DMS153 treated with DMSO at 0.1 percent for 48 hours (cell line): ENCODE results near the gene CCDC92.
"Not testable (repeated sequence)": the region's sequence is repeated elsewhere in the genome, so short reads cannot be mapped to it uniquely, and the experiment has no call there.

Experiments used
- DNase-seq: peaks from one replicate; lab custom pipeline; 2025; ENCODE audit not compliant: unreplicated experiment; lab: John Stamatoyannopoulos, UW

Gene CCDC92

DNA sequence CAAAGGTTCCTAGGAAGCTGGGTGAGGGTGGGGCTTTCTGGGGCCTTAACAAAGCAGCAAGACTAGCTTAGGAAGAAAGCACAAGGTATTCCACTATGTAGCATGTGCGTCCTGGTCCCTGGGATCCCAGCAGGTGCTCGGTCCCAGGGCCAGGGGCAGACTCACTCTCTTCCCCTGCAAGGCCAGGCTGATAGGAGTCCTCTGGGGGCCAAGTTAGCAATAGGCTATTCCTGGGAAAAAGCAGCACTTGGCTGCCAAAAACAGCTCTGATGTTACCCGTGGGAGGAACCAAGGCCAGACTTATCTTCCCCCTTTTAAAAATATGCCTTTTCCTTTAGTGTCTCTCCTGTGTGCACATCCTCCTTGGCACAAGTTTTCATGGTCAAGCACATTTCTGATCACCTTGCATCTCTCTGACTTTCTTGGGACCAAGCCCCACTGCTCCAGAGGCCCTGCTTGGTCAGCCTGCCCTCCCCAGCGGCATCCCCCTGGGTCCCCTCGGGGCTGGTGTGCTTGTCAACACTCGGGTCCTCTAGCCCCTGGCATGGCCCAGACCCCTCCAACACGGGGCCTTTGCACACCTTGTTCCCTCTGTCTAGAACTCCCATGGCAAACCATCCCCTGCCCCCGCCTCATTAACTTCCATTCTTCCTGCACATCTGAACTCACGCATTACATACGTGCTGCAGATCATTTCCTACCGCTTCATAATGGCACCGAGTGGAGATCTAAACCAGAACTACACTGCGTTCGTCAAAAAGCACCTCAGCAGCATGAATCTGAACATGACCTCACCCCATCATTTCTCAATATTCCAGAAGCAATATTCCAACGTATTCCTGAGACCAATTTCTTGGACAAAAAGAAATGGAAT, 21.9 kb downstream of the CCDC92 start:
- DNase-seq: no peak

DNA sequence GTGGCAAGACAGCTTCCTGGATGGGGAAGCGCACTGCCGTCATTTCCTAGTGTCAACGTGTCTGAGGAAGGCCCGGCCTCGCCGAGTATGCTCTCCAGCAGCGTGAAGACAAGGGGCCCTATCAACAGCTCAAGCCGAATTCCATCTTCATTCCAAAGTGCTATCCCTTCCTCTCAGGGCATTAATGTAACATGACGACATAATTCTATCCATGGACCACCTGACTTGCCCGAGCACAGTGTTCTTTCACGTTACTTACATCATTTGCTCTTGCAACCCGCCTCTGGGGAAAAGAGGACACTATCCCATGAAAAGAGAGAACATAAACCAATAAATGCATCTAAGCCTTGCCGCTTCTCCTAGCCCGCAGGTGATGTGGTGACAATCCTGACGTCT, 22.9 kb downstream of the CCDC92 start:
- no peak for DNase-seq

DNA sequence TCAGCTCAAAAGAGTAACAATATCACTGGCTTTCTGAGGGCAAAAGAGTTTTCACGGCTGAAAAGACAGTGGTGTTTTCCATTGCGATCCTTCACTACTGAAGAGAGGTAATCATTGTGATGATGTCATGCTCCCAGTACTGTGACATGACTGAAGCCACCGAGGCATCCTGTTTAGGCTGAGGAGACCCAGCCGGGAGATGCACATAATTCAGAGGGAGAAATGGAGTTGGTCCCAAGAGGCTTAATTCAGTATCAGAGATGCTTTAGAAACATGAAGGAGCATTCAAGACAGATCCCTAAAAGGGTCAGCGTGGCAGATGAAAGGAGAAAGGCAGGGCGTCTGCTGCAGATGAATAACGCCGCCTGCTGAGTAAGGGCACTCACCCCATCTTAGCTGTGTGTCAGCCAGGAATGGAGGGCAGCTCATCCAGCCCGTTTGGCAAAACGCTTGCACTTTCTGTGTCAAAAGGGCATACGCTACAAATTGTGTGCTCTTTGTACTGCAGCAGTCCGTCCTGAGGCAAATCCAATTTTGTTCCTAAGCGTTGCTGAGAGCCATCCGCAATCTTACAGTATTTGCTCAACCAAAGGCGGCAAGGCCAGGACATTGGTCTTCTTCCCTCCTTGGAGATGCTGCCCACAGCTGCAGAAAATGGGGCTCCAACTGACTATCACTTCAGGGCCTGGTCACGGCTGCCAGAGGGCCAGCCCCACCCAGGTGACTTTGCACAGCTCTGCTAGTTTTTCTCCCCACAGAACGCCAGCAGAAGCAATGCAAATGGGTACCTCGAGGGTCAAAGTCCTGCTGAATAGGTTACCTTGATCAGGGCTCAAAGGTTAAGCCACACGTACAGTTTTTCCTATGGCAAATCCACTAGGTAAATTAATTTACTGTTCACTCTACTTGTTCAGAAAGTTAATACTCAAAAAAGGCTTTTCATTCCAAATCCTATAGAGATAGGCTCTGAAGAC, 23.5 kb downstream of the CCDC92 start:
- no peak for DNase-seq

DNA sequence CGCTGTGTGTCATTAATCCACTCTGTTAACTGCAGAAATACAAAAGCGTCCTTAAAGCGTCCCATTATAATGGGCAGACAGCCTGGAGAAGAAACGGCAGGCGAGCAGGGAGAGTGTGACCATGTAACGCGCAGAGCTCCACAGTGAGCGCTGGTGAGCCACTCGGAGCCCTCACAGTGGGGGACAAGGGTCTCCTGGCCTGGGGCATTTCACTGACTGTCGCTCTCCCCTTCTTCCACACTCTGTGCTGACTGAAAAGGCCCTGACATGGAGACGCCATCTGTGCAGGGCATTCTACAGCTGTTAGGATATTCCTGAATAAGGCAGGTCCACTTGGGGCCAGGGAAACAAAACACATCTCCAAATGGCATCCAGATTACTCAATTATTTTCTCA, 24.2 kb downstream of the CCDC92 start:
- no peak for DNase-seq

DNA sequence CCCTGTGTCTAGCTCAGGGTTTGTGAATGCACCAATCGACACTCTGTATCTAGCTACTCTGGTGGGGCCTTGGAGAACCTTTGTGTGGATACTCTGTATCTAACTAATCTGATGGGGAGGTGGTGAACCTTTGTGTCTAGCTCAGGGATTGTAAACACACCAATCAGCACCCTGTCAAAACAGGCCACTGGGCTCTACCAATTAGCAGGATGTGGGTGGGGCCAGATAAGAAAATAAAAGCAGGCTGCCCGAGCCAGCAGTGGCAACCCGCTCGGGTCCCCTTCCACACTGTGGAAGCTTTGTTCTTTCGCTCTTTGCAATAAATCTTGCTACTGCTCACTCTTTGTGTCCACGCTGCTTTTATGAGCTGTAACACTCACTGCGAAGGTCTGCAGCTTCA, 25.1 kb downstream of the CCDC92 start:
- not testable (repeated sequence) for DNase-seq

DNA sequence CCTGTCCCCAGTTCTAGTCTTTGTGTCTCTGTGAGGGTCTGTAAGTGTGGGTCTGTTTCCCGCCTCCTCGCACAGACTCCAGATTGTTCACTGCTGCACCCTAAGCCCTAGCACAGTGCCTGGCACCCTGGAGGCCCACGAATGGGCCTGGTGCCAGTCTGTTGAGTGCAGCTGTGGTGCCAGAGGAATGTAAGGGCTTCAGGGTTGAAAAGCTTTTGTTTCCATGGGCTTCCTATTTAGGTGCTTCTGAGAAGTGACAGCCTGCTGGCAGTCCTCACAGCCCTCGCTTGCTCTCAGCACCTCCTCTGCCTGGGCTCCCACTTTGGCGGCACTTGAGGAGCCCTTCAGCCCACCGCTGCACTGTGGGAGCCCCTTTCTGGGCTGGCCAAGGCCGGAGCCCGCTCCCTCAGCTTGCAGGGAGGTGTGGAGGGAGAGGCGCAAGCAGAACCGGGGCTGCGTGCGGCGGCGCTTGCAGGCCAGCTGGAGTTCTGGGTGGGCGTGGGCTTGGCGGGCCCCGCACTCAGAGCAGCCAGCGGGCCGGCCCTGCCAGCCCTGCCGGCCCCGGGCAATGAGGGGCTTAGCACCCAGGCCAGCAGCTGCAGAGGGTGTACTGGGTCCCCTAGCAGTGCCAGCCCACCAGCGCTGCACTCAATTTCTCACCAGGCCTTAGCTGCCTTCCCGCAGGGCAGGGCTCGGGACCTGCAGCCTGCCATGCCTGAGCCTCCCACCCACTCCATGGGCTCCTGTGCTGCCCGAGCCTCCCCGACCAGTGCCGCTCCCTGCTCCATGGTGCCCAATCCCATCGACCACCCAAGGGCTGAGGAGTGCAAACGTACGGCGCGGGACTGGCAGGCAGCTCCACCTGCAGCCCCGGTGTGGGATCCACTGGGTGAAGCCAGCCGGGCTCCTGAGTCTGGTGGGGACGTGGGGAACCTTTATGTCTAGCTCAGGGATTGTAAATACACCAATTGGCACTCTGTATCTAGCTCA, 25.8 kb downstream of the CCDC92 start:
- DNase-seq: not testable (repeated sequence)

DNA sequence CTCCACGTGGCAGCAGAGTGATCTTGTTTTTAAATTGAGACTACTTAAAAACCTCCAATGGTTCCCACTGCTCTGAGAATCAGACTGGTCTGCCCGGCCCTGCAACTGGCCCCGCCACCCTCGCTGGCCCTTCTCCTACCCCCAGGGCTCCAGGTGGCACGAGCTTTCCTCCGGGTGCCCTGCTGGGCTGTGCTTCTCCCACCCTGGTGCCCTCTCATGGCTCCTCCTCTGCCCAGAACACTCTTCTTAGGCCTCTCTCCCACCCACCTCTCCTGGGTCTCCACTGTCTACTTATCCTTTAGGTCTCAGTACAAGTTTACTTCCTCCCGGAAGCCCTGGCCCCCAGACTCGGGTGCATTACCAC, 26.5 kb downstream of the CCDC92 start:
- no peak for DNase-seq

DNA sequence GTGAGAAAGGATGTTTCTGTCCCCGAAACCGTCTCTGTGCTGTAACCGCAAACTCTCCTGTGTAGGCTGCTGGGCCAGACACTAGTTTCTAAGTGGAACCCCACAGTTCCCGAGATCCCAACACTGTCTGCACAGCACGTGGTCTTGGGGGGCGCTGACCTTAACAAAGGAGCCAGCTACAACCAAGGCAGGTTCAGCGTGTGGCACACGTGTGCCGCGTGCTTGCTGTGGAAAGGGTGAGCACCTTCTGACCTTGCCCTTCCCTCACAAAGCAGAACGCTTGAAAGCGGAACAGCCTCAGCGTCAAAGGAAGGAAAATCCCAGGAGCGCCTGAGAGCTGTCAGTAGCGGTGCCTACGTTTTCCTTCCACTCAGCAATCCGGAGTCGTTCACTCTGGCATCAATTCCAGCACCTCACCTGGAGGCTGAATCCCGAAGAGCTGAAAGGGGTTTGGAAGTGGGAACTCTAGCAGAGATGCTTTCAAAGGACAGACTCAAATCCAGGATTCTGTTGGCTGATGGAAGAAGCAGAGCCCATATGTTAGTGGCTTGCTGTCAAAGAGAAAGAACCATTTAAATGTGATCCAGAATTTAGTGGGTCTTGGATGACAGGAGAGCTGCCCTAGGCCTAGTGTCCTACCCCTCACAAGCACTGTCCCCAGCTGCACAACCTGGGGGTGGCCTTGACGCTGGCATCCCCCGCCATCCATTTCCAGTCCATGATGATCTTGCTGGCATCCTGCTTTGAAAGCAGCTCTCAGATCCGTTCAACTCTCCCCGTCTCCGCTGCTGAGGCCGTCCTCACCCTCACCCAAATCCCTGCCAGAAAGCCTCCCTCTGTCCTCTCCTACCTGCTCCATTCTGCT, 27.1 kb downstream of the CCDC92 start:
- no peak for DNase-seq

DNA sequence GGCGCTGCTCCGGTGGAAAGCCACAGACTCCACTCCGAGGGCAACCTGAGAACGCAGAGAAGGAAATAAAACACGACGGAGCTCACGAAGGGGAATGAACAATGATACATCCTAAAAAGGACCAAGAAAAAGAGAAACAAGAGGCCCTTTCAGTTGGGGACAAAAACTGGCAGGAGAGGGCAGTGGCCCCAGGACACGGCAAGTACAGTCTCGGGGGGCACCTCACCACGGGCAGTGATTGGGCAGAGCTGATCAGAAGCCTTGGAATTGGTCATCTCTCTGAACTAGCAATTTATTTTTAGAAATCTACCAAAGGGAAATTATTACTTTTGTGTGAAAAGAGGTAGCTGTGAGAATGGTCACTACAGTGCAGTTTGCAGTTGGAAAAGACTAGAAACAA, 27.9 kb downstream of the CCDC92 start:
- DNase-seq: no peak

DNA sequence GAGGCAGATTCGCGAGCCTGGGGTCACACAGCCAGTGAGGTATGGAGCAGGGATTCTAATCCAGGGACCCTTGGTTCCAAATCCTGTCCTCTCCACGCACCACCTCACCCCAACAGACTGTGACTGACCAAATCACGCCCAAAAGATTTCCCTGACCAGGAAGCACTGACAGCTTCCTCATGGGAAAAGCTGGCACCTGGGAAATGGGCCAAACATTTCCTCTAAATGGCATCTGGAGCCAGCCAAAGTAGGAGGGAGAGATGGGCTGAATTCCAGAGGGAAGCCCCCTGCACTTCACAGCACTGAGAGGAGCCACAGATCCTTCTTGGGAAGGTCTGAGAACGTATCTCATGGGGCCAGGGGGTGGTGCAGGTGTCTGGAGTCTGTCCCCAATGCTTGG, 28.8 kb downstream of the CCDC92 start:
- no peak for DNase-seq

DNA sequence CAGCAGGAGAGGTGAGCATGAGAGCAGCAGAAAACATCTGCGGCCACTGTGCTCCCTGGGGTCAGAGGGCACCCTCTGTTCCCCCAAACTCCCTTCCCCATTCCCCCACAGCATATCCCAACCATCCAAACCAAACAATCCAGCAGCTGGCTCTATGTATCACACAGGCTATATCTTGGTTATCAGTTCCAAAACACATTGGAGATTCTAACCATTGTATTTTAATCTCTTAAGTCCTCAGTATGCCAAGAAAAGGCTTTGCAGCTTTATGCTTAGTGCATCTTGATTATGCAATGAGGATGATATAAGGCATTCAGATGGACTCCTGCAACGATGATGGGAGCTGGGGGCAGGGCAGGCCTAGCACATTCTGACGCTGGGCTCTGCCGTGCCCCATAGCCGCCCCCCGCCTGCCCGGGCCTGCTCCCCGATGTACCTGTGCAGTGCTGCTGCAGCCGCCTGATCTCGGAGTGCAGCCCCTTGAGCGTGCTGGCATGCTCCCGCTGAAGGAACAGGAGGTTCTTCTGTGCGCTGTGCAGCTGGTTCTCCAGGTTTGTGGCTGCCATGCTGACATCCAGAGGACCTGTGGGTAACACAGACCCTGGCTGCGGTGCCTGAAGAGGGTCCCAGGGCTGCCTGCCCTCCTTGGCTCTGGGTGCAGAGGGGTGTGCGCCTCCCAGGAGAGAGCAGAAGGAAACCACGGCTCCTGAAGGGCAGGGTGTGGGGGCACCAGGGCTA, 29.6 kb downstream of the CCDC92 start:
- no peak for DNase-seq

DNA sequence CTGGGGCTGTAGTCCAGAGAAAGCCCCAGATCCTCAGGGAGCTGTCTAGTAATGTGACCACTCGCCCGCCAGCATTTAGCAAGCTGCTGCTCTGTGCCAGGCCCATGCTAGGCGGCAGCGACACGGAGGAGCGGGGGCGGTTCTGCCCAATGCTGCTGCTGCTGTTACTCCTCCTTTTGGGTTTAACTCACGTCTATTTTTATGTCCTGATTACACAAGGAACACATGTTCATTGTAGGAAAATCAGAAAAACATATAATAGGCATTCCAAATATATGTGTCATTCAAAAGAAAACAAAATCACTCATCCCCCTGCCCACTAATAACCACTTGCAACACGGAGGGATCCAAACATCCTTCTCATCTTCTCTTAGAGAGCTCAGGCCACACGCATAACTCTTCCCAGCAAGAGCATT, 30.4 kb downstream of the CCDC92 start:
- no peak for DNase-seq

DNA sequence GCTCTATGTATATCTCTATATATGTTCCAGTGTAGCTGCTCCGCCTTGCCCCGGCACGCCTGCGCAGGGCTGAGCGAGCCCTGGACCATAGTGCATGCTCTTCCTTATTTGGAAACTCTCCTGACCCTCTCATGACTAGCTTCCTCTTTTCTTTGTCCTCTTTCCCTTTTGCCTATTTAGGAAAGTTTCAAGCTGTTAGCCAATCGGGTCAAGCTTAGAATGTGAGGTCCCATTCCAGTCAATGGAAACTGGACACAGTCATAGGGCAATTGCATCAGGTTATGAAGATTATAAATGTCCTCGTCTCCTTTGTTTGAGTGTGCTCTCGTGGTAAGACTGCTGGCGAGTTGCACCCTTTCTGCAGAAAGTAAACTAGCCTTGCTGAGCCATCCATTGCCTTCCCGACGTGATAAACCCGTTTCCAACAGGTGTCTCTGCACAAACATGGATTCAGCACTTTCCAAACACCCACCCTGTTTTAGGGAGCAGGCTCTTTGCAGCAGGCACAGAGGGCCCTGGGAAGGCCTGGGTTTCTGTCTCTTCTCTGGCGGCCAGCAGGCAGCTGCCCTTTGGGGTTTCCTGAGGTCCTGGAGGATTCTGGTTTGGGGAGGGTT, 30.9 kb downstream of the CCDC92 start:
- DNase-seq: no peak

DNA sequence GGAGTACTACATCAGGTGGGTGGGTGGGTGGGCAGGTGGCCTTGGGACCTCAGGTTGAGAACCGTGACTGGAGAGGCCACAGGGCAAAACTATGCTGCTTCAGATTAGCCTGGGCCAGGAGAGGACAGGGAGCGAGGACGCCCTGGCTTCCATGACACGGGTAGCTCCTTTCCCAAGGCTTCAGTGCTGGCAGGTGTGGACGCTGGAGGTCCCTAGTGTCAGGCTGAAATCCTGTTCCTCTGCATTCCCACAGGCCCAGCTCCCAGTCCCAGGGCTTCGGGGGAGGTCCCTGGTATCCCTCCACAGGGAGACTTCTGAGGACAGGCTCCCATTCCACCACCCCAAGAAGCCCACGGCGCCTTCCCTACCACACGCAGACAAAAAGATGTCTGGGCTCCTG, 31.6 kb downstream of the CCDC92 start:
- no peak for DNase-seq

DNA sequence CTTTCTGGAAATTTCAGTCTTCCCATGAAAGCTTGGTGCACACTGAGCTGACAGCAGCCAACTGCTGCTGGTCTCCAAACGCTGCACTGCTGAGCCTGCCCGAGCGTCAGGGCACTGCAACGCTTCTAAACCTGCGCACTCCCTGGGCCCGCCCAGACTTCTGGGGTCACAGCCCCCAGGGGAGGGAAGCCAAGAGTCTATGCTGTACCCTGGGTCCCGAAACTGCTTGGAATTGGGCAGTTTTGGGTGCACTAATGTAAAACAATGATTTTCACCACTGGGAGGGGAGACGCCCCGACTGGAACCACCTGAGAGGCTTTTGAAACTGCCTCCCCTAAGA, 32.0 kb downstream of the CCDC92 start:
- no peak for DNase-seq

DNA sequence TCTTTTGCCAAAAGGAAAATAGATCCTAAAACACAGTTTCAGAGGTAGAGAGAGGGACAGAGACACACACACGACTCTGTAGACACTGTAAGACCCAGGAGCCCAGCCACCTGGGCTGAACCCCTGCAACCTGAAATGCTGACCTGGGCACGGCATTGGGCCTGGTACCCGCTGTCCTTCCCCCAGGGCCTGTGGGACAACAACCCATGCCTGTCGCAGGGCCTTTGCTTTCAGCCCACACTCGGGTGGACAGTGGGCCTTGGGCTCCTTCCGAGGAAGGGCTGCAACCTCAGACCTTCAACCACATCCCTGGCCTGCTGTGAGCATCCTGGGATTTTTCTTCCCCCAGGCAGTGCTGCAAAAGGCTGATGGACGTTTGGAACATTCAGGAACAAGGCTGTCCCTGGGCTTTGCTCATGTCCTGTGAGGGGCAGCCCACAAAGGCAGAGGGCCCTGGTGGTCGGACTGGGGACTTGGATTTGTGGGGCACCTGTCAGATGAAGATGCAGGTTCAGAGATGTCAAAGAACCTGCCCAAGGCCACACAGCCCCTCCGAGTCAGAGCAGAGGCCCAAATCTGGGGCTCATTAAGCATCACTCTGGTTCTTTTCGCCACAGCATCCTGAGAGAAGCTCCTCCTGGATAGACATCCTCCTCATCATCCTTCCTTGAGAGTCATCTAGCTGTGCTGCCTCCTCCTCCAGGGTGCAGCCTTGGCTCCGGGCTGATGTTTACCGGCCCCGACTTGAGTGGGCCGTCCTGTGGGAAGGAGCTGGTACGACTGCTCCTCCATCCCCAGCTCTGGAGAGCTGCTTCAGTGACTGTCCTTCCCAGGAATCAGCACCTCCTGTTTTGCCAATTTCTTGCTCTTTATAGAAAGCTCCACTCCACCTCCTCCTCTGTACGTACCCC, 32.7 kb downstream of the CCDC92 start:
- no peak for DNase-seq

DNA sequence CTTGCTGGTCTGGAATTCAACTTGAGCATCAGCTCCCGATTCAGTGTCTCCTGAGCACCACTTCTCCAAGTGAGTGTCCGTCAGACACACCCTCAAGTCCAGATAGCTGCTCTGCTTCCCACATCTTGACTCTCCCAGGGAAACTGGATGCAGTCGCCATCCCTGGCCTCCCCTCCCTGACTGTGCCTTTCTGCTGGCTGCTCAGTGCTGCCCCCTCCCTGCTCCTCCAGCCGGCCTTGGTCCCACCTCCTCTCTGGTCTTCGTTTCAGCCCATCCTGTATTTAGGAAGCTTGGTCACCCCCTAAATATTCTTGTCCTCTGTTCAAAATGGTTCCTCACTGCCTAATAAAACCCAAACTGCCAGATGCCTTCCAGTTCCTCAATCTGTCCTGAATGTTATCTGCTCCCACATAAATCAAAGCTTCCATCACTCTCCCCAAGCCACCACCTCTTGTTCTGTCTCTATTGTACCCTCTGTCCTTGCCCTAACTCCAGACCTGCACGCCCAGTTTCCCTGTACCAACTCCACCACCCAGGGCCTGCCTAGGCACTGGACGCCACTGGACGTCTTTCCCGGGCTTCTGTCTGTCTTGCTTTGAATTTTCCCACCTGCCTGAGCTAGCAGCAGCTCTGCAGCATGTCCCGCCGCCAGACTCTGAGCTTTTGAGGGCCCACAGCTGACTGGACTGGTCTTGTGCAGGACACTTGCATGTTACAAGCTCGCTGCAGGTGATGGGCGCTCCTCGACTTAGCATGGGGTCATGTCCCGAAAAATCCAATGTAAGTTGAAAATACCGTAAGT, 33.8 kb downstream of the CCDC92 start:
- DNase-seq: no peak
